Suprapubic skin (tissue), 3 donors: ENCODE measurements around the gene RAD51C.

Experiments used
- CTCF ChIP-seq, 2 donors: fragments of 200-600 bp in 1 of 2; fragments of 450-650 bp in 1 of 2; sonication (generic) in 1 of 2; IDR thresholded peaks; one replicate each; pipeline ENCODE4 v1.5.1; 2016 to 2019; ENCODE audit warnings: antibody characterized with exemption in 2 of 2, mild to moderate bottlenecking in 1 of 2, moderate library complexity in 1 of 2
- POLR2AphosphoS5 ChIP-seq, 3 donors: sonication (generic); formaldehyde crosslinking; IDR thresholded peaks; one replicate each; pipeline ENCODE4 v1.6.1; 2017; ENCODE audit warnings: antibody characterized with exemption in 3 of 3

DNA sequence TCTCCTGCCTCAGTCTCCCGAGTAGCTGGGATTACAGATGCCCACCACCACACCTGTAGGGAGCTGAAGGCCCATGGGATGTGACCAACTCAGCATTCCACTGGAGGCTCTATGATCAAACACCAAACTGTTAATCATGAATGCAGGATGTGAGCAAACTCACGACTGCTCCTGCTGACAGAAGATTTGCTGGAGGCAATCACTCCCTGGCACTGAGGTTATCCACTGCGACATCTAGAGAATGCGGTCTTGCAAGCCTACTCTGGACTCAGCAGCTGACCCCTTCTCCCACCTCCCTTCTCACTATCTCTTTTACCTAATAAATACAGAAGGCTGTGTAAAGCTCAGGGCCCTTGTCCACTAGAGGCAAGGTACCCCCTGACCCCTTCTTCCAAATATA, 5.4 kb upstream of the RAD51C start:
- TF ChIP-seq POLR2AphosphoS5 (IDR thresholded peaks at IDR 0.05) (no peak), CTCF (IDR thresholded peaks at IDR 0.05) (no peak)
